Osteocyte (in vitro differentiated cells): ENCODE data around the gene SHISA5. TPM values are rescaled to one million over a fixed set of nuclear protein-coding genes. Genes with fewer than 3 reads are reported as not detected.

ENCODE experiments used
- DNase-seq: peaks from one replicate; pipeline ENCODE4 v3.0.0; 2021; ENCODE audit warnings: mixed read lengths; ENCODE audit not compliant: unreplicated experiment; ENCODE audit errors: extremely low spot score
- H3K27ac Mint-ChIP-seq: one replicate; pipeline ENCODE4 v1.8.0; 2021; ENCODE audit warnings: mild to moderate bottlenecking, mixed read lengths; ENCODE audit not compliant: unreplicated experiment
- H3K27me3 Mint-ChIP-seq: one replicate; pipeline ENCODE4 v1.8.0; 2021; ENCODE audit warnings: mixed read lengths; ENCODE audit not compliant: unreplicated experiment
- H3K36me3 Mint-ChIP-seq: one replicate; pipeline ENCODE4 v1.8.0; 2021; ENCODE audit warnings: mixed read lengths; ENCODE audit not compliant: unreplicated experiment
- H3K4me1 Mint-ChIP-seq: one replicate; pipeline ENCODE4 v1.8.0; 2021; ENCODE audit warnings: mixed read lengths; ENCODE audit not compliant: unreplicated experiment
- H3K4me3 Mint-ChIP-seq: one replicate; pipeline ENCODE4 v1.8.0; 2021; ENCODE audit warnings: mild to moderate bottlenecking, moderate library complexity, mixed read lengths; ENCODE audit not compliant: unreplicated experiment
- H3K9me3 Mint-ChIP-seq: one replicate; pipeline ENCODE4 v1.8.0; 2021; ENCODE audit warnings: mixed read lengths; ENCODE audit not compliant: unreplicated experiment
- total RNA-seq: library from RNA; stranded (reverse); gene quantifications from 2 replicates; pipeline ENCODE4 v1.2.1, GENCODE V29; 2021
- TF ChIP-seq, protein P1 (sequence below): fragments of 200-600 bp; sonication (generic); IDR thresholded peaks from 2 replicates; pipeline ENCODE4 v1.5.0; 2021; ENCODE audit warnings: antibody characterized with exemption, mild to moderate bottlenecking, moderate library complexity

Gene SHISA5
- total RNA-seq, 1 donor from 2014 or later, result 203 TPM

DNA sequence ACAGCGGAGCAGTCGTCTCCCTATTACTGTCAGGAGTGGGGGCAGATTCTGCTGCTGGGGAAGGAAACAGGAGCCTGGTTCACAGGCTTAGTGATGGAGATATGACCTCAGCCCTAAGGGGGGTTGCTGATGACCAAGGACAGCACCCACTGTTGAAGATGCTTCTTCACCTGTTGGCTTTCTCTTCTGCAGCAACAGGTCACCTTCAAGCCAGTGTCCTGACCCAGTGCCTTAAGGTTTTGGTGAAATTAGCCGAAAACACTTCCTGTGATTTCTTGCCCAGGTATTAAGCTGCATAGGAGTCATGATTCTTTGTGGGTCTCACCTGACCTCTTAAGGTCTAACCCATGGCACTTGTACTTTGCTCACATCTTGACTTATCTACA lies 43.5 kb downstream of the SHISA5 start:
- no peak overlapping the region for H3K27ac Mint-ChIP-seq
- no peak for DNase-seq
- peaks cover 5% of the 10 kb centered on the region for H3K4me1 Mint-ChIP-seq
- H3K4me3 Mint-ChIP-seq, result no peak overlapping the region
- no peaks in the 10 kb centered on the region for H3K9me3 Mint-ChIP-seq
- TF ChIP-seq, protein P1, sequence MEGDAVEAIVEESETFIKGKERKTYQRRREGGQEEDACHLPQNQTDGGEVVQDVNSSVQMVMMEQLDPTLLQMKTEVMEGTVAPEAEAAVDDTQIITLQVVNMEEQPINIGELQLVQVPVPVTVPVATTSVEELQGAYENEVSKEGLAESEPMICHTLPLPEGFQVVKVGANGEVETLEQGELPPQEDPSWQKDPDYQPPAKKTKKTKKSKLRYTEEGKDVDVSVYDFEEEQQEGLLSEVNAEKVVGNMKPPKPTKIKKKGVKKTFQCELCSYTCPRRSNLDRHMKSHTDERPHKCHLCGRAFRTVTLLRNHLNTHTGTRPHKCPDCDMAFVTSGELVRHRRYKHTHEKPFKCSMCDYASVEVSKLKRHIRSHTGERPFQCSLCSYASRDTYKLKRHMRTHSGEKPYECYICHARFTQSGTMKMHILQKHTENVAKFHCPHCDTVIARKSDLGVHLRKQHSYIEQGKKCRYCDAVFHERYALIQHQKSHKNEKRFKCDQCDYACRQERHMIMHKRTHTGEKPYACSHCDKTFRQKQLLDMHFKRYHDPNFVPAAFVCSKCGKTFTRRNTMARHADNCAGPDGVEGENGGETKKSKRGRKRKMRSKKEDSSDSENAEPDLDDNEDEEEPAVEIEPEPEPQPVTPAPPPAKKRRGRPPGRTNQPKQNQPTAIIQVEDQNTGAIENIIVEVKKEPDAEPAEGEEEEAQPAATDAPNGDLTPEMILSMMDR, result no peak
- H3K36me3 Mint-ChIP-seq, result peaks cover 11% of the 10 kb centered on the region
- no peaks in the 10 kb centered on the region for H3K27me3 Mint-ChIP-seq

DNA sequence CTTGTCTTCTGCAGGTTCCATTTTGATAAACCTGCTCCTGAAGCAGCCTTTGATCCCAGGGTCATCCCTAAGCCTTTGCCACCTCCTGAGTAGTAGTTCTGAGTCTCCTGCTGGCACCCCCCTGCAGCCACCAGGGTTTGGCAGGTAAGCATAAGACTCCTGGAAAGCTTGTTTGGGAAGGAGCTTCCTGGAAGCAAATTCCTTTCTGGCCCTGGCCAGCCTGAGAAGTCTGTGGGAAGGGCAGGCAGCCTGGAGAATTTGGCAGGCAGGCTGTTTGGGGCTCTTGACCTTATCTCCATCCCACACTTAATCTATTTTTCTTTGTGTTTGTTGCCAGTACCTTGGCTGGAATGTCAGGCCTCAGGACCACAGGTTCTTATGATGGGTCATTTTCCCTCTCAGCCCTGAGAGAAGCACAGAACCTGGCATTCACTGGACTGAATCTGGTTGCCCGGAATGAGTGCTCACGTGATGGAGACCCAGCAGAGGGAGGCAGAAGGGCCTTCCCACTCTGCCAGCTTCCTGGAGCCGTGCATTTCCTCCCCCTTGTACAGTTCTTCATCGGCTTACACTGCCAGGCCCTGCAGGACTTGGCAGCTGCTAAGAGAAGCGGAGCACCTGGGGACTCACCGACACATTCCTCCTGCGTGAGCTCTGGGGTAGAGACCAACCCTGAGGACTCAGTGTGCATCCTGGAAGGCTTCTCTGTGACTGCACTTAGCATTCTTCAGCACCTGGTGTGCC lies 44.0 kb downstream of the SHISA5 start:
- Mint-ChIP-seq H3K4me1 (no peaks in the 10 kb centered on the region), H3K9me3 (no peaks in the 10 kb centered on the region), H3K27me3 (no peaks in the 10 kb centered on the region), H3K27ac (no peak overlapping the region), H3K4me3 (no peak overlapping the region), H3K36me3 (peaks cover 14% of the 10 kb centered on the region)
- TF ChIP-seq, protein P1, result no peak
- DNase-seq, result no peak

DNA sequence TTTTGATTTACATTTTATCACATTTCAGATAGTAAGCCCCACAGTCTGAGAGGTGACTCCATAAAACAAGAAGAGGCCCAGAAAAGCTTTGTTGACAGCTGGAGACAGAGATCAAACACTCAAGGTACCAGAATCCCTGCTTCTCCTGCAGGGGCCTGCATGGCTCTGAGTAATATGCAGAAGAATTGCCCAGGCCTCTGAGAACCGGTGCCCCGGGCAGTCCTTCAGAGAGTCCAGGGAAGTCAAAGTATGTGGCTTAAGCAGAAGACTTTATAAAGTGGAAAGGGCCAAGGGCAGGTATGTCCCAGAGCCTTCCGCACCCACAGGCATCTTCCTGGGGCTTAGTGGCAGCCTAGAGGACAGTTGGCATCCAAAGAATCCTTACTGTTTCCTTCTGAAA lies 44.6 kb downstream of the SHISA5 start:
- H3K27me3 Mint-ChIP-seq, result no peaks in the 10 kb centered on the region
- TF ChIP-seq, protein P1, result no peak
- no peaks in the 10 kb centered on the region for H3K4me1 Mint-ChIP-seq
- no peak overlapping the region for H3K27ac Mint-ChIP-seq
- peaks cover 18% of the 10 kb centered on the region for H3K36me3 Mint-ChIP-seq
- no peak for DNase-seq
- H3K4me3 Mint-ChIP-seq, result no peak overlapping the region
- no peaks in the 10 kb centered on the region for H3K9me3 Mint-ChIP-seq

DNA sequence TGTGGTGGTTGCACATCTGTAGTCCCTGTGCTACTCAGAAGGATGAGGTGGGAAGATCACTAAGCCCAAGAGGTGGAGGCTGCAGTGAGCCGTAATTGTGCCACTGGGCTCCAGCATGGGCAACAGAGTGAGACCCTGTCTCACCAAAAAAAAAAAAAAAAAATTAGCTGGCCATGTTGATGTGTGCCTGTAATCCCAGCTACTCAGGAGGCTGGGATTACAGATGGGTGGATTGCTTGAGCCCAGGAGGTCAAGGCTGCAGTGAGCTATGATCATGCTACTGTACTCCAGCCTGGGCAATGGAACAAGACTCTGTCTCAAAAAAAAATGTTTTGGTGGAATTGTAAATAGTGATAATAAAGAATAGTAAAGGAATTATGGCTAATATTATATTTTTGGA lies 47.5 kb downstream of the SHISA5 start:
- H3K27me3 Mint-ChIP-seq, result no peaks in the 10 kb centered on the region
- H3K36me3 Mint-ChIP-seq, result peaks cover 28% of the 10 kb centered on the region
- no peaks in the 10 kb centered on the region for H3K9me3 Mint-ChIP-seq
- no peak overlapping the region for H3K4me3 Mint-ChIP-seq
- TF ChIP-seq, protein P1, result no peak
- H3K27ac Mint-ChIP-seq, result no peak overlapping the region
- no peaks in the 10 kb centered on the region for H3K4me1 Mint-ChIP-seq
- no peak for DNase-seq

DNA sequence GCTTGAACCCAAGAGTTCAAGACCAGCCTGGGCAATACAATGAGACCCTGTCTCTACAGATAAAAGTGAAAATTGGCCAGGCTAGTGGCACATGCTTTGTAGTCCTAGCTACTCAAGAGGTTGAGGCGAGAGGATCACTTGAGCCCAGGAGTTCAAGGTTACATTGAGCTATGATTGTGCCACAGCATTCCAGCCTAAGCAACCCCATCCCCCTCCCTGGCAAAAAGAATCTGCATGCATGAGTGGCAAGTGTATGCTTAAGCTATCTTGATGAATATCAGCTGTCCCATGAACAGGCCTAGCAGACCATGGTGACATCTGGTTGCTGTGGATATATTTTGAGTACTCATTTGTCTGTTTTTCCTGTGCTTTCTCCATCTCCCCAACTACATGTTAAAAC lies 52.7 kb downstream of the SHISA5 start:
- no peak for DNase-seq
- TF ChIP-seq, protein P1, result no peak
- Mint-ChIP-seq H3K4me1 (peaks cover 21% of the 10 kb centered on the region), H3K27ac (no peak overlapping the region), H3K36me3 (peaks cover 20% of the 10 kb centered on the region), H3K4me3 (no peak overlapping the region), H3K9me3 (no peaks in the 10 kb centered on the region), H3K27me3 (no peaks in the 10 kb centered on the region)
